HG03095 (cell line): ENCODE results near the gene PHACTR3.
"Not testable (repeated sequence)": the region's sequence is repeated elsewhere in the genome, so short reads cannot be mapped to it uniquely, and the experiment has no call there.

Experiments used
- ATAC-seq: cut with Tn5 transposase; IDR thresholded peaks from one replicate; pipeline ENCODE4 v1.9.1; 2021; ENCODE audit warnings: moderate library complexity; ENCODE audit not compliant: unreplicated experiment

Gene PHACTR3

DNA sequence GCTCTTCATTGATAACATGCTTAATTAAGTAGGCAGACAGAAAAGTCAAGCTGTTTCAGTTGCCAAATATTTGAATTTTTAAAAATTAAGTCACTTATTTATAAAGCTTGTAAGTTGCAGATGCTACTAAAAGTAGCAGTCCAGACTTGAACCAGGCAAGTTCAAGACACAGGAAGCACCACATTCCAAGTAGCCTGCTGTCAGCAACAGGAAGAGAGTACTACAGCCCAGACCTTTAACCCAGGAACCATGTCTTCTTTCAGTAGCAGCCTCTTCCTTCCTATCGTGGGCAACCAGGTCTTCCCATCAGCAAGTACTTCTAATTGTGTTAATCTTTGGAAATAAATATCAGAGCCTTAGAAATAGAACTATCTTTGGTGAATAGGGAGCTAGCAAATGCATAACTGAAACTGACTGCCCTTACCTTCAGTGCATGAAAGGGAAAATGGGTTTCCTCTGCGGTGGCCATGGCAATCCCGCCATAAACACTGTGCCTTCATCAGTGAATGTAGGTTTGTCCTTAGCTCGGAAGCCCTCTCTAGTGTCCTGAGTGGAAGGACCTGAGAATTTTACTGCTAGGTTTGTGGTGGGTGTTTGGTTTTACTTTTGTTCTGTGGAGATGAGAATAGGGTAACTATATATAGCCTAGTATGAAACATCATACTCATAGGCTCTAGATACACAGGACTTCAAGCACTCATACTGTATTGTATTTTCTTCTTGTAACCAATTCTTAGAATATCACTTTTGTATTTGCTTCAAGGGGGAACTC, 233.5 kb downstream of the PHACTR3 start:
- peak; percentile 84 for ATAC-seq

DNA sequence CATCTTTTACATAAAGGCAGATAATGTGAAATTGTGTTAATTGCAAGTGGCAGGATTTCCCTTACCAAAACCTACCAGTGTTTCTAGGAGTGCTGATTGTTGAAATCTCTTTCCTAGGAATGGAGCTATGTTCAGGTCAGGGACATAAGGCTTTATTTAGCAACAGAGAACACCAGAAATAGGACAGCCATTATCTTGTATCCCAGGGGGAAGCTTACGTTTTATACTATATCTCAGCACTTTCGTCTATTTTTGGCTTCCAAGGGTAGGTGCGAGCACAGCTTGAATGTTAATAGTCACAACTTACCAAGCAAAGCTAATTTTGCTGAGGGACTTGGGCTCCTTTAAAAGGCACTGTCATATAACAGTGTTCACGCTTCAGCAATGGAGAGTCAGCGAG, 235.1 kb downstream of the PHACTR3 start:
- ATAC-seq = no peak

DNA sequence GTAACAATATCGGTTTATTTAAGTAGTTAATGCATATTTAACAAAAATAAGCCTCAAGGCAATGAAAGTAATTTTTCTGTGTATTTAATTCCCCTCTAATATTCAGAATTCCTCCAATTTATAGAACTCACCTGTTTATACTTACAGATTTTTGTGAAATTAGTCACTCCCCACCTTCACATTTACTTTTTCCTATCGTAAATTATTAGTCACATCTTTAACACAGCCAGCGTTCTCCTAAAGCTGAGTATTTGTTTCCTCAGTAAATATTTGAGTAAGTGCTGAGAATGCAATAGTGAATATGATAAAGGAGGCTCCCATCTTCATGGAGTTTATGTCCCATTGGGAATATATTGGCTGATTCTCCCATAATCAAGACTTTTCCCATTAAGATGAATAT, 241.1 kb downstream of the PHACTR3 start:
- ATAC-seq = no peak

DNA sequence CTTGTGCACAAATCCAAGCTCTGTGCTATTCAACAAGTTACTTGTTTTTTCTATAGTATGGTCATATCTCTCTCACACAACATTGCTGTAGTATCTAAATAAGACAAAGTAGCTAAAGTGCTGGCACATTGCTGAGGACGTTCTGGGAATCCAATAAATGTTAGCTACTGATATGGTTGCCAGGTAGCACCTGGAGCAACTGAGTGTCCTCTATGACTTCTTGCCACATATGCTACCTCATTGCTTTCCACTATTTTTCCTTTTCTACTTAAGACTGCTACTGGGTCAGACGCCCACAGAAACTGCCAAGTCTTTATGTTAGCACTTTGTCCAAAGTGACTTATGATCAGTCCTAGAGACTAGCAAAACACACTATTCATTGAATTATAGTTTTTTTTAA, 243.8 kb downstream of the PHACTR3 start:
- ATAC-seq = no peak

DNA sequence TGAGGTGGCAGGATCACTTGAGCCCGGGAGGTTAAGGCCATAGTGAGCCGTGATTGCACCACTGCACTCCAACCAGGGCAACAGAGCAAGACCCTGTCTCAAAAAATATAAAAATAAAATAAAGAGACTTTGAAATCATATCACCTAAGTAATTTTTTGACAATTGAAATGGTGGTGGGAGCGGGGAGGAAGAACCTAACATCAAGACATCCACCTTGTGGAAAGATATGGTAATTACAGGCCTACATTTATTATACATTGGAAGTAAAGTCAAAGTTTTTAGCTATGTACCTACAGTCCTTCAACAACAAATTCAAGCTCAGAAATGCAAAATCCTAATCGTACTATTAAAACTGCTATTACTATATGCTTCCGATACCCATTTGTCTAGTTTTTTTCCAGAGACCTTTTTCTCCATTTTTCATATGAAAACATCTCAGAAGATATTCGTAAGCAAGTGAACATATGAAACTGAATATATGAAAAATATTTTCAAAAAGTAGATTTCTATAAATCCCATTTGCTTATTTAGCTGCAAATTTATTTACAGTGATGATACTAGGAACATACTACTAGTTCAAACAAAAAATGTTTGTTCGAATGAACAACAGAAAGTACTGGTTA, 245.8 kb downstream of the PHACTR3 start:
- ATAC-seq = no peak

DNA sequence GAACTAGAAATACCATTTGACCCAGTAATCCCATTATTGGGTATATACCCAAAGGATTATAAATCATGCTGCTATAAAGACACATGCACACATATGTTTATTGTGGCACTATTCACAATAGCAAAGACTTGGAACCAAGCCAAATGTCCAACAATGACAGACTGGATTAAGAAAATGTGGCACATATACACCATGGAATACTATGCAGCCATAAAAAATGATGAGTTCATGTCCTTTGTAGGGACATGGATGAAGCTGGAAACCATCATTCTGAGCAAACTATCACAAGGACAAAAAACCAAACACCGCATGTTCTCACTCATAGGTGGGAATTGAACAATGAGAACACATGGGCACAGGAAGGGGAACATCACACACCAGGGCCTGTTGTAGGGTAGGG, 252.2 kb downstream of the PHACTR3 start:
- ATAC-seq = not testable (repeated sequence)

DNA sequence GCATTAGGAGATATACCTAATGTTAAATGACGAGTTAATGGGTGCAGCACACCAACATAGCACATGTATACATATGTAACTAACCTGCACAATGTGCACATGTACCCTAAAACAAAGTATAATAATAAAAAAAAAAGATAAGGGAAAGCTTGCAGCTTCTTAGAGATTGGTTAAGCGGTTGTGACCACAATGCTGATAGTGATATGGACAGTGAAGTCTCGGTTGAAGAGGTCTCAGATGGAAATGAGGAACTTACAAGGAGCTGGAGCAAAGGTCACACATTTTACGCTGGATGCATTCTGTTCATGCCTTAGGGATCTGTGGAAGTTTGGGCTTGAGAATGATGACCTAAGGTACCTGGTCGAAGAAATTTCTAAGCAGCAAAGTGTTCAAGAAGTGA, 252.6 kb downstream of the PHACTR3 start:
- ATAC-seq = not testable (repeated sequence)

DNA sequence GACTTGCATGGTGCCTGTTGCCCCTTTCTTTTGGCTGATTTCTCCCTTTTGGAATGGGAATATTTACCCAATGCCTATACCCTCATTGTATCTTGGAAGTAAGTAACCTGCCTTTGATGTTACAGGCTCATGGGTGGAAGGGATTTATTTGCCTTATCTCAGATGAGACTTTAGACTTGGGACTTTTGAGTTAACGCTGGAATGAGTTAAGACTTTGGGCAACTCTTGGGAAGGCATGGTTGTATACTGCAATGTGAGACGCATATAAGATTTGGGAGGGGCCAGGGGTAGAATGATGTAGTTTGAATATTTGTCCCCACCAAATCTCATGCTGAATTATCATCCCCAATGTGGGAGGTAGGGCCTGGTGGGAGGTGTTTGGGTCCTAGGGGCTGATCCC, 253.6 kb downstream of the PHACTR3 start:
- ATAC-seq = no peak

DNA sequence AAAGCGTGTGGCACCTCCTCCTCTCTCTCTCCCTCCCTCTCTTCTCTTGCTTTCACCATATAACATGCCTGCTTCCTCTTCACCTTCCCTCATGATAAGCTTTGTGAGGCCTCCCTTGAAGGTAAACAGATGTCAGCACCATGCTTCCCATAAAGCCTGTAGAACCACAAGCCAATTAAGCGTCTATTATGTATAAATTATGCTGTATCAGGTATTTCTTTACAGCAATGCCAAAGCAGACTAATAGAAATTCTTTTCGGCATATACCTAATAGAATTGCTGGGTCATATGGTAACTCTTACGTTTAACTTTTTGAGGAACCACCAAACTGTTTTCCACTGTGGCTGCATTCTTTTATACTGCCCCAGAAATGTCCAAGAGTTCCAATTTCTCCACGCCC, 254.1 kb downstream of the PHACTR3 start:
- ATAC-seq = no peak

DNA sequence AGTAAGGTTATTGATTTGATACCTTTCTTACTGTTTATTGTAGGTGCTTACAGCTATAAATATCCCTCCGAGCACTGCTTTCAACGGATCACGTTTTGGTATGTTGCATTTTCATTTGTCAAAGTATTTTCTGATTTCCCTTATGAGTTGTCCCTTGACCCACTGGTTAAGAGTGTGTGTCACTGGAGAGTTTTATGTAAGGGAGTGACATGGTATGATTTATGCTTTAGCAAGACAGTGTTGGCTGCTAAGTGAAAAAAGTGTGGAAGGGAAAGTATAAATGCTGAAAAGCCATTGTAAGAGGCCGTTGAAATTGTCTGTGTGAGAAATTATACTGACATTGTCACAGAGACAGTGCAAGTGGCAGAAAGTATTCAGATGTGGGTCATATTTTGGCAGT, 257.1 kb downstream of the PHACTR3 start:
- no peak for ATAC-seq

DNA sequence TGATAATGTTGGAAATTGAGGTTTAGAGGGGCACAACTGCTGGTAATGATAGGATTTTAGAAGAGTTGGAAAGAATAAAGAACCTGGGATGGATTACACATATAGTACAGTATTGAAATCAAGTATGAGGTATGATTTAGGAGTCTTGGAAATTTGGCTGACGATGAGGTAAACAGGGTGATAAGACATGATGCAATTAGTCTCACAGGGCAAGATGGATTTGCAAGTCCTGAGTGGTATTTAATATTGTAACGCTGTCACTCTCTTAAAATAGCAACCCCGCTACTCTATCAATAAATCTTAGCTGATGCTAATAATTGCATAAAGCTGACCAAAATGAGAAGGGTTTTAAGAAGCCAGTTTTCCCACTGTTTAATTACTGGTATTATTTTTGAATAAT, 258.7 kb downstream of the PHACTR3 start:
- no peak for ATAC-seq

DNA sequence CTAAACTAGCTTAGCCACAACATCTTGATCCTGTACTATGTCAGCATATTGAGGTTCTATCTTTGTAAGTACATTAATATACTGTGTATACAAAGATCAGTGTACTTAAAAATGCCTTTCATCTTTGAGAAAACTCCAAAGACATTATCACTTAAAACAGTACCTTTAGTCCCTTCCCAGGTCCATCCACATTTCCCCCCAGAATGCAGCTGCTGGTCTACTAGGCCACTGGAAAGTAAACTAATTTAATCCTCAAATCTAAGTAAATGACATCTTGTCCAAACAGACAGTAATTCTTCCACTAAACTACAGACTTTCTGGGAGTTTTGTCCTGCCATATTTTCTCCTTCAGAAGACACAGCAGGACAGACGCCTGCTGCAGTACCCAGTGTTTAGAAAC, 260.4 kb downstream of the PHACTR3 start:
- no peak for ATAC-seq

DNA sequence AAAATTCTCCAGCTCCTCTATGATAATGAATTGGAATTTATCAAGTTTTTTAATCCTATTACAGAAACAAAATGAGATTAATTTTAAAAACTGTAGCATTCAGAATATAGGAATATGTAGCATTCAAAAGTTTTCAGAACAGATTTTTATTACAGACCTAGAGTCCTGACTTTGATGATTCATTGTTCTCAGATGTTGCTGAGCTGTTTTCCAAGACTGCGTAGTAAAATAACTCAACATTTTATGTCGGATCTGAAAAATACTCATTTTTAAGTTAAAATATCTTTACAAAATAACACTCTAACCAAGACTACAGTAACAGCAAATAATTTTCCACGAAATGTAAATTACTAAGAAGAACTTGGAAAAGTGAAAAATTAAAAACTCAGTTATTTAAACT, 262.0 kb downstream of the PHACTR3 start:
- ATAC-seq = no peak

DNA sequence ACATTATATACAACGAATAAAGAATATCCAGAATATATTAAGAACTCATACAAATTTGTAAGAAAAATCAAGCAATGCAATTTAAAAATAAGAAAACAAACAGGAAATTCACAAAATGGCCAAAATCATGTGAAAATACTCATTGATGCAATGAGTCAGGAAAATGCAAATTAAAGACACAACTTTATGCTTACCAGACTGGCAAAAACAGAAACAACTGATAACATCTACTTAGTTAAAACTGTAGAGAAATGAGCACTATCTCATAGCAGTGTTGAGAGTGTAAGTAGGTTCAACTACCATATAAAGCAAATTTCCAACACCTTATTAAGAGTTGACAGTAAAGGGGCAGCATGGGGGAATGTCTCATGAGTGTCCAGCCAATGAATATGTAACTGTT, 266.8 kb downstream of the PHACTR3 start:
- no peak for ATAC-seq

DNA sequence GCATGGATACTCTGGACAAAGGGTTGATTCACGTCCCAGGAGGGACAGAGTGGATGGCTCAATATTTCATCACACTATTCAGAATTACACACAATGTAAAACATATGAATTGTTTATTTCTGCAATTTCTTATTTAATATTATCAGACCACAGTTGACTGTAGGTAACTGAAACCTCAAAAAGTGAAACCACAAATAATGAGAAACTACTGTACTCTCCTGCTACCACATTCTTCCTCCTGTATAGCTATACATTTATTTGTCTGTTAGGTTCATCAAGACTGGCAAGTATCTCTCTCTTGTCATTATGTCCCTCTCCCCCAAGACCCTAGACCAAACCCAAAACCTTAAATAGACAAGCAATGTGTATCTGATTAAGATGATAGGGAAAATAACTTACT, 269.1 kb downstream of the PHACTR3 start:
- no peak for ATAC-seq

DNA sequence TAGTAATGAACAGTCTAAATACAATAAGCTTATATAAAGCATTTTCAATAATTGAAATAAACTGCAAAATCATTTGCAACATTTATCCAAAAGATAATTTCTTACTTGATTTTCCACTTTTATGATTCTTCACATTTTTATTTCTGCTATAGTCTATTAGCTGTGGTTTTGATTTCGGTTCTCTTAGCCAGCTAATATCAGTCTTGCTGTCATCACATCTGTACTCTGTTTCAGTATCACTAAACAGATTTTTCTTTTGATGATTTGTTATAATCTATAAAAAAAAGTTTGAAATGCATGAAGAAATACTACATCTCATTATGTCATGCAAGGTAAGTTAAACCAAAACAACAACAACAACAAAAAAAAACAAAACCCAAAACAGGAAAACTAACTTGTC, 275.9 kb downstream of the PHACTR3 start:
- no peak for ATAC-seq

DNA sequence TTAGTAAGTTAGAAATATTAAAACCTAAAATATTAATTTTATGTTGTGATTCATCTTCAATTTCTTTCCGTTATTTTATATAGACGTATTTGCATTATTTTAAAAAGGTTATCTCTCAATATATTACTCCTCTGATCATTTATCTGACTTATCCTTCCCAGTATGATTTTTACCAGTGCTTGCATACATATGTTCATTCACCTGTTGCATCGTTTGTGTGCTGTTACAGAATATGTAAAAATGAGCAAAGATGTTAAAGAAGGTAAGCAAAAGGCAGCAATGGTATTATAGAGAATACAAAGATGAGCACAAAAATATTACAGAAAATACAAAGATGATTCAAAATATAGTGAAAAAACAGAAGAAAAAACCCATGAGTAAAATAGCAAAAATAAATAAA, 280.2 kb downstream of the PHACTR3 start:
- no peak for ATAC-seq

DNA sequence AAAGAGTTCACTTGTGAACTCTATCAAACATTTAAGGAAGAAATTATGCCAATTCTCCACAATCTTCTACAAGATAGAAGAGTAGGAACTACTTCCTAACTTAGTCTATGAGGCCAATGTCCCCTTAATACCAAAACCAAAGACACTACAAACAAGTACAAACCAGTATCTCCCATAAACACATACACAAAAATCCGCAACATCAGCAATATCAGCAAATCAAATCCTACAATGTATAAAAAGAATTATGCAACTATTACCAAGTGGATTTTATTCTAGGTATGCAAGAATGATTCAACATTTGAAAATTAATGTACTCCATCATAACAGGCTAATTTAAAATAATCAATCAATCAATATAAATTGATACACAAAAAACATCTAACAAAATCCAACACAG, 283.7 kb downstream of the PHACTR3 start:
- ATAC-seq = no peak

DNA sequence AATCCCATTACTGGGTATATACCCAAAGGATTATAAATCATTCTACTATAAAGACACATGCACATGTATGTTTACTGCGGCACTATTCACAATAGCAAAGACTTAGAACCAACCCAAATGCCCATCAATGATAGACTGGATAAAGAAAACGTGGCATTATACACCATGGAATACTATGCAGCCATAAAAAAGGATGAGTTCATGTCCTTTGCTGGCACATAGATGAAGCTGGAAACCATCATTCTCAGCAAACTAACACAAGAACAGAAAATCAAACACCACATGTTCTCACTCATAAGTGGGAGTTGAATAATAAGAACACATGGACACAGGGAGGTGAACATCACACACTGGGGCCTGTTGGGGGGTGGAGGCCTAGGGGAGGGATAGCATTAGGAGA, 285.7 kb downstream of the PHACTR3 start:
- ATAC-seq = not testable (repeated sequence)

DNA sequence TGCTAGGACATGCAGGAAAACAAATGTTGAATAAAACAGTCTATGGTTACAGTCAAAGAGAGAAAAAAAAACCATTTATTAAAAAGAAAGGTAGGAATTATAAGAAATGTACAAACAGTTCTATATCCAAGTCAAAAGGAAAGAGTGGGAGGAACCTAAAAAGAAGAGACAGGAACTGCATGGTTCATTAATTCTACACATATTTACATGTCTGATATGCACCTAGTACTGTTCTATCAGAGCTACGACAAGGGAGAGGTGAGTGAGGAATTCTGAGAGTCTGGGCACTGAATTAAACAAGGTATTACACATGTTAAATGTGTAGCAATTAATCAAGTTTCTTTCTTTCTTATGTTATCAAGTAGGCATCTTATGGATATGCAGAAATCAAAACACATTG, 287.2 kb downstream of the PHACTR3 start:
- ATAC-seq = no peak

DNA sequence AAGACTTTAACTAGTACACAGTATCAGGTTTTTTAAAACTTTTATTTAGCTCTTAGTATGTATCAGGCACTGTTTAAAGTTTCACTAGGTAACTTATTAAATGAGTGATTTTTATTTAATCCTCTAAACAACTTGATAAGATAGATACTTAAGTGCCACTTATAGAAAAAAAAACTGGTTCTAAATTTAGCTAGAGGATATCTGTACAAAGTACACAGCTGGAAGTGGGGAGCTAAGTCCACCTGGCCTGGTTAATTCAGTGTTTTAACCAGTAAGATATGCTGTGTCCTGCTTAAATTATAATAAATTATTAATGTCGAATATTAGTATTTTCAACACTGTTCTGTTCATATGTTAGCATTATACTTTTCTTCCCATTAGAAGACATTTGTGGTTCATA, 291.6 kb downstream of the PHACTR3 start:
- no peak for ATAC-seq
